Measurements from ENCODE around the gene OTOGL.

DNA sequence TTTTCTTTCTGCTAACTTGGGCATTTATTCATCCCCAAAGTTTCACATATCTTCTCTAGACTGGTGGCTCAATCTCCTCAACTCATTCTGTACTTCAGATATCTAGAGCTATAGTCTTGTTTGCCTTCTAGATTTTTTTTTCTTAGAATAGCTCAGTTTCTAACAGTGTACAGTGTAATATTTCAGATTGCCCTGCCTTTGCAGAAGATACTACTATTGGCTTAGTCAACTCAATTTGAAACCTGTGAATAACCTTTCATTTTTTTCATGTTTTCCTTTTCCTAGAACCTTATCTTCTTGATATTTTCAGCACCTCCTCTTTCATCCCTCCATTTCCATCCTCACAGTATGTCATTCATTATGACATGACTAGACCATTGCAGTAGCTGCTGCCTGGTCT, 69.6 kb downstream of the OTOGL start:
- TF ChIP-seq, protein P1, sequence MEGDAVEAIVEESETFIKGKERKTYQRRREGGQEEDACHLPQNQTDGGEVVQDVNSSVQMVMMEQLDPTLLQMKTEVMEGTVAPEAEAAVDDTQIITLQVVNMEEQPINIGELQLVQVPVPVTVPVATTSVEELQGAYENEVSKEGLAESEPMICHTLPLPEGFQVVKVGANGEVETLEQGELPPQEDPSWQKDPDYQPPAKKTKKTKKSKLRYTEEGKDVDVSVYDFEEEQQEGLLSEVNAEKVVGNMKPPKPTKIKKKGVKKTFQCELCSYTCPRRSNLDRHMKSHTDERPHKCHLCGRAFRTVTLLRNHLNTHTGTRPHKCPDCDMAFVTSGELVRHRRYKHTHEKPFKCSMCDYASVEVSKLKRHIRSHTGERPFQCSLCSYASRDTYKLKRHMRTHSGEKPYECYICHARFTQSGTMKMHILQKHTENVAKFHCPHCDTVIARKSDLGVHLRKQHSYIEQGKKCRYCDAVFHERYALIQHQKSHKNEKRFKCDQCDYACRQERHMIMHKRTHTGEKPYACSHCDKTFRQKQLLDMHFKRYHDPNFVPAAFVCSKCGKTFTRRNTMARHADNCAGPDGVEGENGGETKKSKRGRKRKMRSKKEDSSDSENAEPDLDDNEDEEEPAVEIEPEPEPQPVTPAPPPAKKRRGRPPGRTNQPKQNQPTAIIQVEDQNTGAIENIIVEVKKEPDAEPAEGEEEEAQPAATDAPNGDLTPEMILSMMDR (conservative IDR thresholded peaks at IDR 0.05; ENCODE audit: low read length): no peak
- no peak for TF ChIP-seq EZH2phosphoT487 (IDR thresholded peaks at IDR 0.05; ENCODE audit: borderline replicate concordance, low read depth, low read length)
